GM18907 (cell line): ENCODE measurements around the gene CCNB1.
"Not testable (repeated sequence)": the region's sequence is repeated elsewhere in the genome, so short reads cannot be mapped to it uniquely, and the experiment has no call there.

ENCODE experiments used
- ATAC-seq: cut with Tn5 transposase; IDR thresholded peaks from one replicate; pipeline ENCODE4 v1.9.1; 2021; ENCODE audit warnings: mild to moderate bottlenecking, moderate library complexity; ENCODE audit not compliant: unreplicated experiment

Gene CCNB1

GRCh38 chr5:69181659-69182293 is 14.8 kb downstream of the CCNB1 start:
- ATAC-seq, result not testable (repeated sequence)

GRCh38 chr5:69184621-69185020 is 17.7 kb downstream of the CCNB1 start:
- ATAC-seq, result no peak

- ATAC-seq, result no peak
Measured at GRCh38 chr5:69187342-69187741, 20.4 kb downstream of the CCNB1 start.

- no peak for ATAC-seq
Measured at GRCh38 chr5:69188811-69189161, 21.8 kb downstream of the CCNB1 start.

GRCh38 chr5:69189162-69190086 is 22.5 kb downstream of the CCNB1 start, which contains the start of gene CENPH:
Gene CENPH, plus strand, starts transcription at chr5:69189583. Its CDS starts 52 bp downstream, at chr5:69189635.
- peak; percentile 94 for ATAC-seq

- no peak for ATAC-seq
Measured at GRCh38 chr5:69202497-69202896, 35.5 kb downstream of the CCNB1 start.

- no peak for ATAC-seq
Measured at GRCh38 chr5:69206528-69207190, 39.7 kb downstream of the CCNB1 start.

- no peak for ATAC-seq
Measured at GRCh38 chr5:69209602-69210001, 42.7 kb downstream of the CCNB1 start.

GRCh38 chr5:69211200-69211599 is 44.2 kb downstream of the CCNB1 start:
- no peak for ATAC-seq

- ATAC-seq, result no peak
Measured at GRCh38 chr5:69212022-69212421, 45.1 kb downstream of the CCNB1 start.

GRCh38 chr5:69213513-69214215 is 46.7 kb downstream of the CCNB1 start:
- no peak for ATAC-seq

- no peak for ATAC-seq
Measured at GRCh38 chr5:69217151-69217511, 50.2 kb downstream of the CCNB1 start.

GRCh38 chr5:69217548-69218526 is 50.9 kb downstream of the CCNB1 start:
- ATAC-seq, result peak; percentile 95

GRCh38 chr5:69219939-69220338 is 53.0 kb downstream of the CCNB1 start:
- ATAC-seq, result no peak

- not testable (repeated sequence) for ATAC-seq
Measured at GRCh38 chr5:69220371-69220770, 53.4 kb downstream of the CCNB1 start.

GRCh38 chr5:69220833-69221232 is 53.9 kb downstream of the CCNB1 start:
- ATAC-seq, result not testable (repeated sequence)

GRCh38 chr5:69224520-69224919 is 57.6 kb downstream of the CCNB1 start:
- no peak for ATAC-seq

- ATAC-seq, result no peak
Measured at GRCh38 chr5:69225860-69226259, 58.9 kb downstream of the CCNB1 start.
